Measurements from ENCODE around the gene GAPT.

GAPT gene

GRCh38 chr5:58475404-58475803 lies 15.8 kb upstream of the GAPT start:
- Mint-ChIP-seq H3K27ac (ENCODE audit: low read depth) (no peak overlapping the region), H3K27me3 (peaks cover 13% of the 10 kb centered on the region), H3K36me3 (ENCODE audit: insufficient read depth) (no peaks in the 10 kb centered on the region), H3K9me3 (no peaks in the 10 kb centered on the region), H3K4me3 (no peak overlapping the region), H3K4me1 (no peaks in the 10 kb centered on the region)
- ATAC-seq (replicated peaks; ENCODE audit: extremely low read depth, poor library complexity, severe bottlenecking) (no peak), DNase-seq (ENCODE audit: low spot score in 2 of 2) (no peak)

DNA sequence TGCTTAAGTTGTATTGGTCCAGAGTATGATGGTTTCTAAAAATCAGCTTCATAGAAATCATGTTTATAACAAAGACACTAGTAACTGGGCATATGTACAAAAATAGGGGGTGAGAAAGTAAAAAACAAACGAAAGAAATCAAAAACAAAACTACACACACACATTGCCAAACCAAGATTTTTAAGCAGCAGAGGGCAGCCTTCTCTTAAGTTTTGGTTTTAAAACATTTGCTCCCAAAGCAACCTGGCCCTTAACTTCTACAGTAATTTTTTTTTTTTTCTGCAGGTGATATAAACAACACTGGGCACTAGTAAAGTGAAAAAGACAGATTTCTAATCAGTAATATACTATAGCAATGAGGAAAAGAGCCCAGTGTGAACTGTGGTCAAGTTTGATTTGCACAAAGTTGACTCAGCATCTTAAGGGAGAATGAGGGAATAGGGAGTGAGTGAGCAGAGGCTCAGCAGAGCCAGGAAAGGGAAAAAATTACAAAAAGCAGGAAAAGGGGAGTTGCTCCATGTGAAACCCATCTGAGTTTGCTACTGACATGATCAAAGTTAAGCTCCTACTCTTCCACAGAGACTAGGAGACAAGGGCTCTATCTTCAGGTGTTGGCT lies 13.4 kb upstream of the GAPT start:
- ATAC-seq (replicated peaks; ENCODE audit: extremely low read depth, poor library complexity, severe bottlenecking) (no peak), DNase-seq (ENCODE audit: low spot score in 2 of 2) (no peak)
- Mint-ChIP-seq H3K9me3 (no peaks in the 10 kb centered on the region), H3K27ac (ENCODE audit: low read depth) (no peak overlapping the region), H3K36me3 (ENCODE audit: insufficient read depth) (no peaks in the 10 kb centered on the region), H3K4me3 (no peak overlapping the region), H3K4me1 (no peaks in the 10 kb centered on the region), H3K27me3 (peaks cover 13% of the 10 kb centered on the region)

DNA sequence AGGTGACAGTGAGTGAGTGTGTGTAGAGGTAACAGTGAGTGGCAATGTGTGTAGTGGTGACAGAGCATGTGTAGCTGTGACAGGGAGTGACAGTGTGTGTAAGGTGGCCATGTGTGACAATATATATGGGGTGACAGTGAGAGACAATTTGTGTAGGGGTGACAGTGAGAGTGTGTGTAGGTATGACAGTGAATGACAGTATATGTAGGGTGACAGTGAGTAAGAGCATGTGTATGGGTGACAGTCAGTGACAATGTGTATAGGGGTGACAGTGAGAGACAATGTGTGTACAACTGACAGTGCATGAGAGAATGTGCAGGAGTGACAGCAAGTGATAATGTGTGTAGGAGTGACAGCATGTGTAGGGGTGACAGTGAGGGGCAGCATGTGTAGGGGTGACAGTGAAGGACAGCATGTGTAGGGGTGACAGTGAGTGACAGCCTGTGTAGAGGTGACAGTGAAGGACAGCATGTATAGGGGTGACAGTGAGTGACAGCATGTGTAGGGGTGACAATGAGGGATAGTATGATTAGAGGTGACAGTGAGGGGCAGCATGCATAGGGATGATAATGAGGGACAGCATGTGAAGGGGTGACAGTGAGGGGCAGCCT lies 10.1 kb upstream of the GAPT start:
- Mint-ChIP-seq H3K9me3 (no peaks in the 10 kb centered on the region), H3K4me1 (no peaks in the 10 kb centered on the region), H3K36me3 (ENCODE audit: insufficient read depth) (no peaks in the 10 kb centered on the region), H3K27me3 (peaks cover 11% of the 10 kb centered on the region), H3K27ac (ENCODE audit: low read depth) (no peak overlapping the region), H3K4me3 (no peak overlapping the region)
- DNase-seq (ENCODE audit: low spot score in 2 of 2): no peak
- ATAC-seq (replicated peaks; ENCODE audit: extremely low read depth, poor library complexity, severe bottlenecking): no peak

- Mint-ChIP-seq H3K4me1 (no peaks in the 10 kb centered on the region), H3K36me3 (ENCODE audit: insufficient read depth) (no peaks in the 10 kb centered on the region), H3K27ac (ENCODE audit: low read depth) (no peak overlapping the region), H3K9me3 (no peaks in the 10 kb centered on the region), H3K4me3 (no peak overlapping the region), H3K27me3 (peaks cover 4% of the 10 kb centered on the region)
- ATAC-seq (replicated peaks; ENCODE audit: extremely low read depth, poor library complexity, severe bottlenecking) (no peak), DNase-seq (ENCODE audit: low spot score in 2 of 2) (no peak)
Observed at GRCh38 chr5:58481828-58482227, 9.4 kb upstream of the GAPT start.

DNA sequence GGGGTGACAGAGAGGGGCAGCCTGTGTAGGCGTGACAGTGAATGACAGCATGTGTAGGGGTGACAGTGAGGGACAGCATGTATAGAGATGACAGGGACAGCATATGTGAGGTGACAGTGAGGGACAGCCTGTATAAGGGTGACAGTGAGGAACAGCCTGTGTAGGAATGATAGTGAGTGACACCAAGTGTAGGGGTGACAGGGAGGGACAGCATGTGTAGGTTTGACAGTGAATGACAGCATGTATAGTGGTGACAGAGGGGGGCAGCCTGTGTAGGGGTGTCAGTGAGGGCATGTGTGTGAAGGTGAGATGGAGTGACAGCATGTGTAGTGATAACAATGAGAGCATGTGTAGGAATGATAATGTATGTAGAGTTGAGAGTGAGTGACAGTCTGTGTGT lies 8.7 kb upstream of the GAPT start:
- Mint-ChIP-seq H3K4me3 (no peak overlapping the region), H3K27ac (ENCODE audit: low read depth) (no peak overlapping the region), H3K4me1 (no peaks in the 10 kb centered on the region), H3K27me3 (no peaks in the 10 kb centered on the region), H3K36me3 (ENCODE audit: insufficient read depth) (peaks cover 2% of the 10 kb centered on the region), H3K9me3 (no peaks in the 10 kb centered on the region)
- DNase-seq (ENCODE audit: low spot score in 2 of 2) (no peak), ATAC-seq (replicated peaks; ENCODE audit: extremely low read depth, poor library complexity, severe bottlenecking) (no peak)

- H3K4me3 Mint-ChIP-seq: no peak overlapping the region
- H3K27me3 Mint-ChIP-seq: peaks cover 9% of the 10 kb centered on the region
- no peak overlapping the region for H3K27ac Mint-ChIP-seq (ENCODE audit: low read depth)
- H3K36me3 Mint-ChIP-seq (ENCODE audit: insufficient read depth): peaks cover 2% of the 10 kb centered on the region
- no peak for ATAC-seq (replicated peaks; ENCODE audit: extremely low read depth, poor library complexity, severe bottlenecking)
- no peaks in the 10 kb centered on the region for H3K4me1 Mint-ChIP-seq
- H3K9me3 Mint-ChIP-seq: no peaks in the 10 kb centered on the region
- no peak for DNase-seq (ENCODE audit: low spot score in 2 of 2)
Observed at GRCh38 chr5:58484505-58484904, 6.7 kb upstream of the GAPT start.

DNA sequence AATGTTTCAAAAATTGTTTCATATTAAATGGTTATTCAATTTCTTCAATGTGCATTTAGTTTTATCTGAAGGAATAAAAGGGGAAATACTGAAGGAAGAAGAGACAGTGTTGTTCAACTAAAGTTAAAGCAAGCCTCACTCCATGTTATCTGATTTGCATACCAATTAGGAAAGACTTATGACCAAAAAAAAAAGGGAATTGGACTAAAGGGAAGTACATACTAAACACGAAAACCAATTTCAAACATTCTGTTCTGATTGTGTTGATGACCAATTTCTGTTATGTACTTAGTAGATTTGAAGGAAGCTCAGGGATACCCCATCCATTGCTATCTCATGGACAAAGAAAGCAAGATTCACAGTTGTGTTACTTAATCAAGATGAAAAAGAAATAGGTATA lies 4.9 kb upstream of the GAPT start:
- ATAC-seq (replicated peaks; ENCODE audit: extremely low read depth, poor library complexity, severe bottlenecking): no peak
- H3K36me3 Mint-ChIP-seq (ENCODE audit: insufficient read depth): peaks cover 2% of the 10 kb centered on the region

GRCh38 chr5:58490402-58491050 lies 709 bp upstream of the GAPT start:
- Mint-ChIP-seq H3K36me3 (ENCODE audit: insufficient read depth) (peaks cover 2% of the 10 kb centered on the region), H3K27ac (ENCODE audit: low read depth) (no peak overlapping the region), H3K4me1 (no peaks in the 10 kb centered on the region), H3K27me3 (peaks cover 17% of the 10 kb centered on the region), H3K4me3 (no peak overlapping the region), H3K9me3 (no peaks in the 10 kb centered on the region)
- DNase-seq (ENCODE audit: low spot score in 2 of 2) (no peak), ATAC-seq (replicated peaks; ENCODE audit: extremely low read depth, poor library complexity, severe bottlenecking) (no peak)

More for the DNA sequence above, 4.9 kb upstream of the GAPT start:
- Mint-ChIP-seq H3K9me3 (no peaks in the 10 kb centered on the region), H3K4me1 (no peaks in the 10 kb centered on the region), H3K27me3 (peaks cover 11% of the 10 kb centered on the region), H3K27ac (ENCODE audit: low read depth) (no peak overlapping the region), H3K4me3 (no peak overlapping the region)
- DNase-seq (ENCODE audit: low spot score in 2 of 2): no peak

DNA sequence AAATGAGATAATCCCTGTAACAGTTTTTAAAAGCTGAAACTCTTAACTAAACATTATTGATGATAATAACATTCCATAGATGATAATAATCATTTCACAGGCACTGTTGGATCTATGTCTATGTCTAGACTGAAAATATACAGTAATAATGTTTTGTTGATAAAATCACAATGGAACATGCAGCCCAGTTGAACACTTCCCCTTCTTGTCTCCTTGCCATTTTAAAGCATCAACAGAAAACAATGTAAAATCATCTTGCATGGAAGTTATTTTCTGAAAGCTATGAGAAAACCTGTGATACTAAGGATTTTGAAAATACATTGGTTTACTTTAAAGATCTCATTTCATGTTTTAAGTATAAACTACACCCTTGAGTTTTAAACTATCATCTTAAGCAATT lies 1.9 kb downstream of the GAPT start:
- Mint-ChIP-seq H3K27me3 (peaks cover 35% of the 10 kb centered on the region), H3K4me1 (no peaks in the 10 kb centered on the region), H3K36me3 (ENCODE audit: insufficient read depth) (no peaks in the 10 kb centered on the region), H3K9me3 (no peaks in the 10 kb centered on the region), H3K4me3 (no peak overlapping the region), H3K27ac (ENCODE audit: low read depth) (no peak overlapping the region)
- no peak for DNase-seq (ENCODE audit: low spot score in 2 of 2)
- no peak for ATAC-seq (replicated peaks; ENCODE audit: extremely low read depth, poor library complexity, severe bottlenecking)

- Mint-ChIP-seq H3K4me3 (no peak overlapping the region), H3K36me3 (ENCODE audit: insufficient read depth) (no peaks in the 10 kb centered on the region), H3K4me1 (no peaks in the 10 kb centered on the region), H3K27ac (ENCODE audit: low read depth) (no peak overlapping the region), H3K9me3 (no peaks in the 10 kb centered on the region), H3K27me3 (peaks cover 25% of the 10 kb centered on the region)
- DNase-seq (ENCODE audit: low spot score in 2 of 2): no peak
- no peak for ATAC-seq (replicated peaks; ENCODE audit: extremely low read depth, poor library complexity, severe bottlenecking)
Observed at GRCh38 chr5:58496488-58496887, 5.3 kb downstream of the GAPT start.

GRCh38 chr5:58497386-58497785 lies 6.2 kb downstream of the GAPT start:
- Mint-ChIP-seq H3K27ac (ENCODE audit: low read depth) (no peak overlapping the region), H3K36me3 (ENCODE audit: insufficient read depth) (no peaks in the 10 kb centered on the region), H3K4me1 (no peaks in the 10 kb centered on the region), H3K27me3 (peaks cover 28% of the 10 kb centered on the region), H3K9me3 (no peaks in the 10 kb centered on the region), H3K4me3 (no peak overlapping the region)
- no peak for ATAC-seq (replicated peaks; ENCODE audit: extremely low read depth, poor library complexity, severe bottlenecking)
- no peak for DNase-seq (ENCODE audit: low spot score in 2 of 2)

GRCh38 chr5:58497921-58498320 lies 6.7 kb downstream of the GAPT start:
- Mint-ChIP-seq H3K36me3 (ENCODE audit: insufficient read depth) (no peaks in the 10 kb centered on the region), H3K27me3 (peaks cover 33% of the 10 kb centered on the region), H3K27ac (ENCODE audit: low read depth) (no peak overlapping the region), H3K4me3 (no peak overlapping the region), H3K4me1 (no peaks in the 10 kb centered on the region), H3K9me3 (no peaks in the 10 kb centered on the region)
- ATAC-seq (replicated peaks; ENCODE audit: extremely low read depth, poor library complexity, severe bottlenecking): no peak
- DNase-seq (ENCODE audit: low spot score in 2 of 2): no peak

GRCh38 chr5:58498340-58498942 lies 7.2 kb downstream of the GAPT start:
- Mint-ChIP-seq H3K27me3 (peaks cover 37% of the 10 kb centered on the region), H3K36me3 (ENCODE audit: insufficient read depth) (no peaks in the 10 kb centered on the region), H3K27ac (ENCODE audit: low read depth) (no peak overlapping the region), H3K4me1 (no peaks in the 10 kb centered on the region), H3K4me3 (no peak overlapping the region), H3K9me3 (no peaks in the 10 kb centered on the region)
- ATAC-seq (replicated peaks; ENCODE audit: extremely low read depth, poor library complexity, severe bottlenecking) (no peak), DNase-seq (ENCODE audit: low spot score in 2 of 2) (no peak)
